Small intestine (tissue), 16 donors: Measurements from ENCODE around the gene TUBB4B. TPM values are rescaled to one million over a fixed set of nuclear protein-coding genes. Genes with fewer than 3 reads are reported as not detected.

Experiments
- DNase-seq, 2 donors: peaks; one replicate each; pipeline versions ENCODE4 v3.0.0 to v3.0.0-alpha.2; 2013
- FAIRE-seq: peaks from 2 replicates; lab custom pipeline; 2012; peaks lifted over from hg19 to GRCh38; lab: Jason Lieb, UNC
- H3K27ac ChIP-seq, 3 donors: one replicate each; pipeline ENCODE4 v1.5.1; 2013; ENCODE audit warnings: low read length in 2 of 3, mild to moderate bottlenecking in 2 of 3, control low read depth in 1 of 3, inconsistent platforms in 1 of 3, low read depth in 1 of 3, moderate library complexity in 1 of 3
- H3K27me3 ChIP-seq, 3 donors: one replicate each; pipeline ENCODE4 v1.6.1; 2013; ENCODE audit warnings: low read length in 3 of 3, inconsistent platforms in 1 of 3; ENCODE audit not compliant: control insufficient read depth in 3 of 3, insufficient read depth in 3 of 3
- H3K36me3 ChIP-seq, 3 donors: one replicate each; pipeline ENCODE4 v1.6.1; 2013; ENCODE audit warnings: low read length in 3 of 3, inconsistent platforms in 1 of 3, low read depth in 1 of 3, mild to moderate bottlenecking in 1 of 3, moderate library complexity in 1 of 3; ENCODE audit not compliant: control insufficient read depth in 3 of 3, insufficient read depth in 2 of 3
- H3K4me1 ChIP-seq, 3 donors: one replicate each; pipeline ENCODE4 v1.6.1; 2013; ENCODE audit warnings: low read length in 2 of 3, inconsistent platforms in 1 of 3, low read depth in 1 of 3, mild to moderate bottlenecking in 1 of 3, moderate library complexity in 1 of 3; ENCODE audit not compliant: control insufficient read depth in 3 of 3, insufficient read depth in 2 of 3
- H3K4me3 ChIP-seq, 3 donors: one replicate each; pipeline ENCODE4 v1.5.1; 2013; ENCODE audit warnings: low read length in 3 of 3, control low read depth in 1 of 3, inconsistent platforms in 1 of 3, low read depth in 1 of 3, mild to moderate bottlenecking in 1 of 3, moderate library complexity in 1 of 3
- H3K9me3 ChIP-seq, 2 donors: one replicate each; pipeline ENCODE4 v1.6.1; 2013; ENCODE audit warnings: low read depth in 1 of 2, low read length in 1 of 2; ENCODE audit not compliant: control insufficient read depth in 2 of 2, insufficient read depth in 1 of 2
- WGBS, 3 donors: extraction: QIAGEN DNeasy Blood & Tissue Kit; methylation state at CpG; one replicate each; pipeline ENCODE4 v1.1.7; 2013; 5-methylcytosine and 5-hydroxymethylcytosine counted together
- long read RNA-seq, 10 donors: transcript quantifications; one replicate each; lab custom pipeline, GENCODE V29; 2026
- polyA plus RNA-seq, 4 donors: library from polyadenylated mRNA; stranded (reverse) in 3 of 4; unstranded in 1 of 4; fragments of 200-250 nt in 3 of 4; fragments of 120-200 nt in 1 of 4; gene quantifications; one replicate each; pipeline versions ENCODE4 v1.2.1 to v1.2.3, GENCODE V29; 2013
- donor health status: healthy with polysubstance abuse.
- donor health status: control.
- donor health status: control.
- donor health status: Bipolar disorder and iron deficiency.
- donor health status: healthy.

The TUBB4B gene
- polyA plus RNA-seq = 100 to 1,000 TPM; 365 to 445 (median 372) TPM
- long read RNA-seq, donor 1, transcript TUBB4B-201 (4 exons, 1,637 nt) = major isoform, 285 of 329 reads
- long read RNA-seq, donor 1, transcript TUBB4B-202 (3 exons, 2,035 nt) = minor isoform, 6 of 329 reads
- long read RNA-seq, donor 1, partial matches to known transcripts = 38 of 329 reads
- long read RNA-seq, donor 1, other reads (novel, unspliced or antisense) = 0 of 329 reads
- long read RNA-seq, donor 2, transcript TUBB4B-201 (4 exons, 1,637 nt) = major isoform, 114 of 115 reads
- long read RNA-seq, donor 2, partial matches to known transcripts = 0 of 115 reads
- long read RNA-seq, donor 2, other reads (novel, unspliced or antisense) = 0 of 115 reads
- long read RNA-seq, donor 3, transcript TUBB4B-201 (4 exons, 1,637 nt) = major isoform, 118 of 129 reads
- long read RNA-seq, donor 3, partial matches to known transcripts = 7 of 129 reads
- long read RNA-seq, donor 3, other reads (novel, unspliced or antisense) = 0 of 129 reads
- long read RNA-seq, donor 4, transcript TUBB4B-201 (4 exons, 1,637 nt) = major isoform, 7 of 7 reads
- long read RNA-seq, donor 4, partial matches to known transcripts = 0 of 7 reads
- long read RNA-seq, donor 4, other reads (novel, unspliced or antisense) = 0 of 7 reads
- long read RNA-seq, donor 5, transcript TUBB4B-201 (4 exons, 1,637 nt) = major isoform, 36 of 51 reads
- long read RNA-seq, donor 5, partial matches to known transcripts = 15 of 51 reads
- long read RNA-seq, donor 5, other reads (novel, unspliced or antisense) = 0 of 51 reads
- long read RNA-seq, donor 6, transcript TUBB4B-201 (4 exons, 1,637 nt) = major isoform, 144 of 320 reads
- long read RNA-seq, donor 6, partial matches to known transcripts = 176 of 320 reads
- long read RNA-seq, donor 6, other reads (novel, unspliced or antisense) = 0 of 320 reads
- long read RNA-seq, donor 7 = 0 reads
- long read RNA-seq, donor 8, transcript TUBB4B-201 (4 exons, 1,637 nt) = major isoform, 8 of 8 reads
- long read RNA-seq, donor 8, partial matches to known transcripts = 0 of 8 reads
- long read RNA-seq, donor 8, other reads (novel, unspliced or antisense) = 0 of 8 reads
- long read RNA-seq, donor 9, transcript TUBB4B-201 (4 exons, 1,637 nt) = major isoform, 37 of 37 reads
- long read RNA-seq, donor 9, partial matches to known transcripts = 0 of 37 reads
- long read RNA-seq, donor 9, other reads (novel, unspliced or antisense) = 0 of 37 reads
- long read RNA-seq, donor 10, transcript TUBB4B-201 (4 exons, 1,637 nt) = major isoform, 172 of 192 reads
- long read RNA-seq, donor 10, partial matches to known transcripts = 17 of 192 reads
- long read RNA-seq, donor 10, other reads (novel, unspliced or antisense) = 0 of 192 reads

- Histone ChIP-seq H3K27me3 (no peaks in the 10 kb centered on the region), H3K9me3 (no peaks in the 10 kb centered on the region), H3K4me3 (peak within 1 kb of the TSS; percentile 88 to 96 (median 91)), H3K4me1 (peaks cover 0 to 61% (median 7%) of the 10 kb centered on the region in 3 donors), H3K27ac (peak within 1 kb of the TSS; percentile 96 to 98 (median 98)), H3K36me3 (peaks cover 4 to 39% (median 9%) of the 10 kb centered on the region in 3 donors)
- FAIRE-seq = peak; percentile 39
- peak; percentile 99 to 100 for DNase-seq
- WGBS, 3 donors = 0 to 1% (median 0%) methylated on average over 55 to 67 of the region's 67 CpGs
Measured at GRCh38 chr9:137240841-137241489, at the start of gene TUBB4B. TSS of gene TUBB4B (plus strand) at chr9:137241287. CDS start at chr9:137241361, 74 bp downstream.

GRCh38 chr9:137191691-137192447 lies 49.2 kb upstream of the TUBB4B start:
- 82 to 85% (median 82%) methylated on average over 19 to 22 of the region's 22 CpGs for WGBS, 3 donors
- DNase-seq (no peak), FAIRE-seq (no peak)
- Histone ChIP-seq H3K36me3 (peaks cover 0 to 80% (median 0%) of the 10 kb centered on the region in 3 donors), H3K4me3 (no peak overlapping the region), H3K27me3 (no peaks in the 10 kb centered on the region), H3K27ac (no peak overlapping the region), H3K9me3 (no peaks in the 10 kb centered on the region), H3K4me1 (peaks cover 3 to 48% (median 16%) of the 10 kb centered on the region in 3 donors)

GRCh38 chr9:137192448-137192780 lies 48.7 kb upstream of the TUBB4B start:
- H3K36me3 ChIP-seq = peaks cover 0 to 78% (median 0%) of the 10 kb centered on the region in 3 donors
- DNase-seq = no peak
- no peaks in the 10 kb centered on the region for H3K27me3 ChIP-seq
- WGBS, 3 donors = 68 to 79% (median 75%) methylated on average over 10 of the region's 10 CpGs
- H3K4me3 ChIP-seq = no peak overlapping the region
- peaks cover 3 to 48% (median 10%) of the 10 kb centered on the region in 3 donors for H3K4me1 ChIP-seq
- H3K9me3 ChIP-seq = no peaks in the 10 kb centered on the region
- FAIRE-seq = no peak
- no peak overlapping the region for H3K27ac ChIP-seq

GRCh38 chr9:137192859-137193258 lies 48.2 kb upstream of the TUBB4B start:
- WGBS, 3 donors = 83 to 86% (median 85%) methylated on average over 2 of the region's 2 CpGs
- no peaks in the 10 kb centered on the region for H3K27me3 ChIP-seq

GRCh38 chr9:137193771-137194170 lies 47.3 kb upstream of the TUBB4B start:
- Histone ChIP-seq H3K4me1 (peaks cover 3 to 56% (median 7%) of the 10 kb centered on the region in 3 donors), H3K36me3 (peaks cover 0 to 84% (median 0%) of the 10 kb centered on the region in 3 donors), H3K27me3 (no peaks in the 10 kb centered on the region), H3K4me3 (no peak overlapping the region), H3K9me3 (no peaks in the 10 kb centered on the region), H3K27ac (no peak overlapping the region)
- 58 to 82% (median 78%) methylated on average over 9 to 14 of the region's 14 CpGs for WGBS, 3 donors
- DNase-seq = no peak
- FAIRE-seq = no peak

More at GRCh38 chr9:137192859-137193258, 48.2 kb upstream of the TUBB4B start:
- no peaks in the 10 kb centered on the region for H3K9me3 ChIP-seq
- H3K4me1 ChIP-seq = peaks cover 3 to 48% (median 7%) of the 10 kb centered on the region in 3 donors
- FAIRE-seq (no peak), DNase-seq (no peak)
- H3K36me3 ChIP-seq = peaks cover 0 to 78% (median 0%) of the 10 kb centered on the region in 3 donors
- H3K4me3 ChIP-seq = no peak overlapping the region
- H3K27ac ChIP-seq = no peak overlapping the region

- 18 to 61% (median 49%) methylated on average over 13 to 16 of the region's 16 CpGs for WGBS, 3 donors
- Histone ChIP-seq H3K4me3 (peak overlapping the region in 1 of 3 donors; percentile 35), H3K36me3 (peaks cover 0 to 88% (median 0%) of the 10 kb centered on the region in 3 donors), H3K9me3 (no peaks in the 10 kb centered on the region), H3K27me3 (no peaks in the 10 kb centered on the region), H3K4me1 (peaks cover 3 to 59% (median 7%) of the 10 kb centered on the region in 3 donors), H3K27ac (peak overlapping the region in 1 of 3 donors; percentile 91)
- FAIRE-seq = no peak
- no peak for DNase-seq
Measured at GRCh38 chr9:137194388-137194787, 46.7 kb upstream of the TUBB4B start.

GRCh38 chr9:137194909-137195308 lies 46.2 kb upstream of the TUBB4B start:
- H3K27ac ChIP-seq = peak overlapping the region; percentile 74 to 99 (median 91)
- no peaks in the 10 kb centered on the region for H3K9me3 ChIP-seq
- peak overlapping the region in 1 of 3 donors; percentile 35 for H3K4me3 ChIP-seq
- peaks cover 0 to 82% (median 0%) of the 10 kb centered on the region in 3 donors for H3K36me3 ChIP-seq
- FAIRE-seq (no peak), DNase-seq (peak in 1 of 2 donors; percentile 87)
- no peaks in the 10 kb centered on the region for H3K27me3 ChIP-seq
- peaks cover under 1 to 54% (median 2%) of the 10 kb centered on the region in 3 donors for H3K4me1 ChIP-seq
- WGBS, 3 donors = 10 to 64% (median 33%) methylated on average over 9 to 10 of the region's 10 CpGs
